Neural crest cell (in vitro differentiated cells): ENCODE measurements around the gene HSD17B12. TPM values are rescaled to one million over a fixed set of nuclear protein-coding genes. Genes with fewer than 3 reads are reported as not detected.

Experiments used
- DNase-seq: peaks from one replicate; pipeline ENCODE4 v3.0.0; 2021; ENCODE audit warnings: low read depth, mixed read lengths, low spot score
- H3K27ac Mint-ChIP-seq: one replicate; pipeline ENCODE4 v1.8.0; 2021; ENCODE audit warnings: mild to moderate bottlenecking, mixed read lengths; ENCODE audit not compliant: unreplicated experiment
- H3K27me3 Mint-ChIP-seq: 2 replicates; pipeline ENCODE4 v1.8.0; 2021; ENCODE audit warnings: low read depth, mild to moderate bottlenecking, mixed read lengths
- H3K36me3 Mint-ChIP-seq: 2 replicates; pipeline ENCODE4 v1.8.0; 2021; ENCODE audit warnings: low read depth, mild to moderate bottlenecking, mixed read lengths
- H3K4me1 Mint-ChIP-seq: 2 replicates; pipeline ENCODE4 v1.8.0; 2021; ENCODE audit warnings: mixed read lengths
- H3K4me3 Mint-ChIP-seq: one replicate; pipeline ENCODE4 v1.8.0; 2021; ENCODE audit warnings: mild to moderate bottlenecking, mixed read lengths
- H3K9me3 Mint-ChIP-seq: 2 replicates; pipeline ENCODE4 v1.8.0; 2021; ENCODE audit warnings: mixed read lengths
- total RNA-seq: library from RNA; stranded (reverse); gene quantifications from 2 replicates; pipeline ENCODE4 v1.2.1, GENCODE V29; 2021
- TF ChIP-seq, protein P1 (sequence below): fragments of 200-600 bp; sonication (generic); conservative IDR thresholded peaks from 2 replicates; pipeline ENCODE4 v1.5.0; 2021; ENCODE audit warnings: antibody characterized with exemption, mild to moderate bottlenecking

Gene HSD17B12
- total RNA-seq, 1 donor from 2014 or later = 116 TPM

DNA sequence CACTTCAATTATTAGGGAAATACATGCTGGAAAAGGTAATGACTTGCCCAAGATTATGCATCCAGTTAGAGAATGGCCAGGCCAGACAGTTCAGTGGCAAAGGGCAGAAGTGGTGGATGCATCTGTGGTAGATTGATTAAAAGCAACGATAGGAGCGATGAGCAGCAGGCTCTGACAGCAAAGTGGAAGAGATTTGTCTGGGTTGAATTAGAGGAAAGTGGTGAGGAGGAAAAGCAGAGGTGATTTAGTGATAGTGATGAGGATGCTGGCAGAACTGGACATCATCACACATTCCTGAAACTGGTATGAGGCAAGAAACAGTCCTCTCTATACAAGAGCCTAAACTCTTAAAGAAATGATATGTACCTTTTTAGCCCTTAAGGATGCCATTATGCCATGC is 12.5 kb downstream of the HSD17B12 start:
- Mint-ChIP-seq H3K27ac (no peak overlapping the region), H3K4me1 (peaks cover 26% of the 10 kb centered on the region)
- TF ChIP-seq, protein P1, sequence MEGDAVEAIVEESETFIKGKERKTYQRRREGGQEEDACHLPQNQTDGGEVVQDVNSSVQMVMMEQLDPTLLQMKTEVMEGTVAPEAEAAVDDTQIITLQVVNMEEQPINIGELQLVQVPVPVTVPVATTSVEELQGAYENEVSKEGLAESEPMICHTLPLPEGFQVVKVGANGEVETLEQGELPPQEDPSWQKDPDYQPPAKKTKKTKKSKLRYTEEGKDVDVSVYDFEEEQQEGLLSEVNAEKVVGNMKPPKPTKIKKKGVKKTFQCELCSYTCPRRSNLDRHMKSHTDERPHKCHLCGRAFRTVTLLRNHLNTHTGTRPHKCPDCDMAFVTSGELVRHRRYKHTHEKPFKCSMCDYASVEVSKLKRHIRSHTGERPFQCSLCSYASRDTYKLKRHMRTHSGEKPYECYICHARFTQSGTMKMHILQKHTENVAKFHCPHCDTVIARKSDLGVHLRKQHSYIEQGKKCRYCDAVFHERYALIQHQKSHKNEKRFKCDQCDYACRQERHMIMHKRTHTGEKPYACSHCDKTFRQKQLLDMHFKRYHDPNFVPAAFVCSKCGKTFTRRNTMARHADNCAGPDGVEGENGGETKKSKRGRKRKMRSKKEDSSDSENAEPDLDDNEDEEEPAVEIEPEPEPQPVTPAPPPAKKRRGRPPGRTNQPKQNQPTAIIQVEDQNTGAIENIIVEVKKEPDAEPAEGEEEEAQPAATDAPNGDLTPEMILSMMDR = no peak

DNA sequence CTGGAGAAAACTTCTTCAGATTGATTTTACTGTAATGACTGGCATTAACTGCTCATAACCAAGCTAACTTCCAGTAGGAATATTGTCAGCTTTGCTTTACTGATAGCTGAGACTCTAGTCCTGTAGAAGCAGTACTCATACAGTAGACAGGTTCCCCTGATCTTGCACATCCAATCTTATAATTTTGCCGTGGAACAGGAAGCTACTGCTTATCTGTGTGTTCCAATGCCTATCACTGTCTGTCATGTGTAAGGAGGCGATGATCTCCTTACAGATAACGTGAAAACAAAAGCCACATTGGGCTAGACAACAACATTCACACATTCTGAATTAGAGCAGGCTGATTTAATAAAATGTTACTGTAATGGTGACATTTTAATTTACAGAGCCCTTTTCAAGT is 13.2 kb downstream of the HSD17B12 start:
- H3K4me3 Mint-ChIP-seq = no peak overlapping the region
- peaks cover 5% of the 10 kb centered on the region for H3K9me3 Mint-ChIP-seq
- peaks cover 35% of the 10 kb centered on the region for H3K36me3 Mint-ChIP-seq
- TF ChIP-seq, protein P1 = no peak
- no peak overlapping the region for H3K27ac Mint-ChIP-seq
- H3K27me3 Mint-ChIP-seq = no peaks in the 10 kb centered on the region
- DNase-seq = no peak
- peaks cover 21% of the 10 kb centered on the region for H3K4me1 Mint-ChIP-seq

More for the DNA sequence above, 12.5 kb downstream of the HSD17B12 start:
- Mint-ChIP-seq H3K27me3 (no peaks in the 10 kb centered on the region), H3K36me3 (peaks cover 32% of the 10 kb centered on the region), H3K9me3 (peaks cover 5% of the 10 kb centered on the region), H3K4me3 (no peak overlapping the region)
- no peak for DNase-seq

DNA sequence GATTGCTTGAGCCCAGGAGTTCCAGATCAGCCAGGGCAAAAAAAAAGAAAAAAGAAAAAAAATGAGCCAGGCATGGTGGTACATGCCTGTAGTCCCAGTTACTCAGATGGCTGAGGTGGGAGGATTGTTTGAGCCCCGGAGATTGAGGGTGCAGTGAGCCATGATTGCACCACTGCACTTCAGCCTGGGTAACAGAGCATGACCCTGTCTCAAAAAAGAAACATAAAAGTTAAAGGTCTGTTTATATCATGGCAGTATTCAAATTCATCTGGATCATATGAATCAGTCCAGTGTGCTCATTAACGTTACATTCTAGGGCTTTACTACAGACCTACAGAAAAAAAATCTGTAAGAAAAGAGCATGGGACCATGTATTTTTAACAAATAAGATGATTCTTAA is 13.9 kb downstream of the HSD17B12 start:
- H3K36me3 Mint-ChIP-seq = peaks cover 36% of the 10 kb centered on the region
- no peak for DNase-seq
- peaks cover 5% of the 10 kb centered on the region for H3K9me3 Mint-ChIP-seq
- H3K4me1 Mint-ChIP-seq = peaks cover 21% of the 10 kb centered on the region
- TF ChIP-seq, protein P1 = no peak
- H3K27me3 Mint-ChIP-seq = no peaks in the 10 kb centered on the region
- H3K27ac Mint-ChIP-seq = no peak overlapping the region
- no peak overlapping the region for H3K4me3 Mint-ChIP-seq

DNA sequence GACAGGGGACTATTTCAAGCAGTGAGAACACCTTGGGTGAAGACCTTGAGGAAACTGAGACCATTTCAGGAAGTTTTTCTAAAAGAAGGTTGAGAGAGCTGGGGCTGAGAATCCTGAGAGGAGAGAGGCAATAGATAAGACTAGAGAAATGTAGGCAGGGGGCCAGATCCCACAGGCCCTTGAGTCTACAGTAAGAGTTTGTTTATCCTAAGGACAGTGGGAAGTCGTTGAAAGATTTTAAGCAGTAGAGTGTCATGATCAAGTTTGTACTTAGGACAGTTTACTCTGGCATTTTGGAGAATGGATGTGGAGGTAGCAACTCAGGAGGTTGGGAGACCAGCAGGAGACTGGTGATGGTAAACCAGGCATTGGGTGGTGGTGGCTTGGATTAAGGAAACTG is 17.1 kb downstream of the HSD17B12 start:
- Mint-ChIP-seq H3K27me3 (no peaks in the 10 kb centered on the region), H3K27ac (no peak overlapping the region), H3K4me1 (peaks cover 5% of the 10 kb centered on the region), H3K4me3 (no peak overlapping the region), H3K9me3 (peaks cover 16% of the 10 kb centered on the region), H3K36me3 (peaks cover 54% of the 10 kb centered on the region)
- TF ChIP-seq, protein P1 = no peak
- DNase-seq = no peak

DNA sequence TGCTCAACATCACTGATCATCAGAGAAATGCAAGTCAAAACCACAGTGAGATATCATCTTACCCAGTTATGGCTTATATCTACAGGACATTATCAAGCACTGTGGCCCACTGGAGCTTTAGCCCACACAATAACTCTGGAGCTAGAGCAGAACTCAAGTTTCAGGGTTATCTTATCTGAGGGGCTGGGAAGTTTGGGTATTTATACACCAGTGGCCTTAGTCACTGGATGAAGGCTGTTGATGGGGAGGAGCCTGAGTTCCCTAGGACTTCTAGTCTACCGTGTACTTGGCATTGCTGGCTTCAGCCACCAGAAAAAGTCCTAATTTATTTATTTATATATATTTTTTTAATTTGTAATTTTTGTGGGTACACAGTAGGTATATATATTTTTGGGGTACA is 19.3 kb downstream of the HSD17B12 start:
- Mint-ChIP-seq H3K36me3 (peaks cover 68% of the 10 kb centered on the region), H3K27ac (no peak overlapping the region), H3K4me1 (peaks cover 5% of the 10 kb centered on the region), H3K4me3 (no peak overlapping the region), H3K9me3 (peaks cover 19% of the 10 kb centered on the region), H3K27me3 (no peaks in the 10 kb centered on the region)
- no peak for DNase-seq
- TF ChIP-seq, protein P1 = no peak

DNA sequence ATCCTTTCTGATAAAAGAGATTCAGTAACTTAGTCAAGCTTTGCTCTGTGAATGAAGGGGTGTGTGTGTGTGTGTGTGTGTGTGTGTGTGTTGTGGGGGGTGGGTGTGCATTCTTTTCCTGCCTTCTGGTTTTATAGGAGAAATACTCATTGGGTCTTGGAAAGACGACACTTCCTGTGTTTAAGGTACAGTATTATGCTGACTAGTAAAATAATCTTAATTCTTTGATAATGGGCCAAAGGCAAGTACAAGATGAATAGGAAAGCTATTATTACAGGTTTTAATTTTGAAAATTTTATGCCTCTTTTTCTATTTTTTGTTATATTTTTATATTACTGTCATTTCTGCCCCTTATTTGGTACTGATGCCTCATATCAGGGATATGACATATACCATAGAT is 26.1 kb downstream of the HSD17B12 start:
- Mint-ChIP-seq H3K27ac (no peak overlapping the region), H3K27me3 (no peaks in the 10 kb centered on the region), H3K4me3 (no peak overlapping the region)

More for the DNA sequence above, 26.1 kb downstream of the HSD17B12 start:
- TF ChIP-seq, protein P1 = no peak
- peaks cover 4% of the 10 kb centered on the region for H3K9me3 Mint-ChIP-seq
- peaks cover 34% of the 10 kb centered on the region for H3K36me3 Mint-ChIP-seq
- peaks cover 15% of the 10 kb centered on the region for H3K4me1 Mint-ChIP-seq
- DNase-seq = no peak
